Measurements from ENCODE around the gene CRB1. TPM values are rescaled to one million over a fixed set of nuclear protein-coding genes. Genes with fewer than 3 reads are reported as not detected.

CRB1 gene
- total RNA-seq, 1 donor from 2014 or later: 0.05 TPM

GRCh38 chr1:197277166-197277565 lies 9.1 kb downstream of the CRB1 start:
- Histone ChIP-seq H3K4me3 (no peak overlapping the region), H3K27ac (replicated peaks) (no peak overlapping the region), H3K36me3 (no peaks in the 10 kb centered on the region), H3K4me1 (no peaks in the 10 kb centered on the region), H3K27me3 (ENCODE audit: low read depth) (no peaks in the 10 kb centered on the region), H3K9me3 (replicated peaks) (no peaks in the 10 kb centered on the region)
- TF ChIP-seq, protein P1, sequence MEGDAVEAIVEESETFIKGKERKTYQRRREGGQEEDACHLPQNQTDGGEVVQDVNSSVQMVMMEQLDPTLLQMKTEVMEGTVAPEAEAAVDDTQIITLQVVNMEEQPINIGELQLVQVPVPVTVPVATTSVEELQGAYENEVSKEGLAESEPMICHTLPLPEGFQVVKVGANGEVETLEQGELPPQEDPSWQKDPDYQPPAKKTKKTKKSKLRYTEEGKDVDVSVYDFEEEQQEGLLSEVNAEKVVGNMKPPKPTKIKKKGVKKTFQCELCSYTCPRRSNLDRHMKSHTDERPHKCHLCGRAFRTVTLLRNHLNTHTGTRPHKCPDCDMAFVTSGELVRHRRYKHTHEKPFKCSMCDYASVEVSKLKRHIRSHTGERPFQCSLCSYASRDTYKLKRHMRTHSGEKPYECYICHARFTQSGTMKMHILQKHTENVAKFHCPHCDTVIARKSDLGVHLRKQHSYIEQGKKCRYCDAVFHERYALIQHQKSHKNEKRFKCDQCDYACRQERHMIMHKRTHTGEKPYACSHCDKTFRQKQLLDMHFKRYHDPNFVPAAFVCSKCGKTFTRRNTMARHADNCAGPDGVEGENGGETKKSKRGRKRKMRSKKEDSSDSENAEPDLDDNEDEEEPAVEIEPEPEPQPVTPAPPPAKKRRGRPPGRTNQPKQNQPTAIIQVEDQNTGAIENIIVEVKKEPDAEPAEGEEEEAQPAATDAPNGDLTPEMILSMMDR (IDR thresholded peaks at IDR 0.05; ENCODE audit: borderline replicate concordance): no peak
- DNase-seq: no peak
- intact Hi-C loops (cut with micrococcal nuclease): no loop called here

- H3K27me3 ChIP-seq (ENCODE audit: low read depth): no peaks in the 10 kb centered on the region
- no peak overlapping the region for H3K27ac ChIP-seq (replicated peaks)
- no peak overlapping the region for H3K4me3 ChIP-seq
- H3K4me1 ChIP-seq: no peaks in the 10 kb centered on the region
- TF ChIP-seq, protein P1 (IDR thresholded peaks at IDR 0.05; ENCODE audit: borderline replicate concordance): no peak
- no peak for DNase-seq
- H3K36me3 ChIP-seq: no peaks in the 10 kb centered on the region
- no peaks in the 10 kb centered on the region for H3K9me3 ChIP-seq (replicated peaks)
- intact Hi-C loops (cut with micrococcal nuclease): no loop called here
Observed at GRCh38 chr1:197284325-197284724, 16.3 kb downstream of the CRB1 start.

- H3K4me1 ChIP-seq: no peaks in the 10 kb centered on the region
- no peak for DNase-seq
- H3K4me3 ChIP-seq: no peak overlapping the region
- intact Hi-C loops (cut with micrococcal nuclease): no loop called here
- H3K27me3 ChIP-seq (ENCODE audit: low read depth): no peaks in the 10 kb centered on the region
- no peaks in the 10 kb centered on the region for H3K9me3 ChIP-seq (replicated peaks)
- no peaks in the 10 kb centered on the region for H3K36me3 ChIP-seq
- TF ChIP-seq, protein P1 (IDR thresholded peaks at IDR 0.05; ENCODE audit: borderline replicate concordance): no peak
- H3K27ac ChIP-seq (replicated peaks): no peak overlapping the region
Observed at GRCh38 chr1:197284966-197285365, 16.9 kb downstream of the CRB1 start.

GRCh38 chr1:197285526-197286205 lies 17.6 kb downstream of the CRB1 start:
- H3K27me3 ChIP-seq (ENCODE audit: low read depth): no peaks in the 10 kb centered on the region
- intact Hi-C loops (cut with micrococcal nuclease): no loop called here
- no peak overlapping the region for H3K27ac ChIP-seq (replicated peaks)
- DNase-seq: no peak
- H3K4me3 ChIP-seq: no peak overlapping the region
- H3K9me3 ChIP-seq (replicated peaks): no peaks in the 10 kb centered on the region
- TF ChIP-seq, protein P1 (IDR thresholded peaks at IDR 0.05; ENCODE audit: borderline replicate concordance): no peak
- H3K36me3 ChIP-seq: no peaks in the 10 kb centered on the region
- H3K4me1 ChIP-seq: no peaks in the 10 kb centered on the region

- H3K9me3 ChIP-seq (replicated peaks): no peaks in the 10 kb centered on the region
- DNase-seq: no peak
- TF ChIP-seq, protein P1 (IDR thresholded peaks at IDR 0.05; ENCODE audit: borderline replicate concordance): no peak
- no peaks in the 10 kb centered on the region for H3K4me1 ChIP-seq
- intact Hi-C loops (cut with micrococcal nuclease): no loop called here
- no peak overlapping the region for H3K4me3 ChIP-seq
- no peaks in the 10 kb centered on the region for H3K36me3 ChIP-seq
- no peaks in the 10 kb centered on the region for H3K27me3 ChIP-seq (ENCODE audit: low read depth)
- H3K27ac ChIP-seq (replicated peaks): no peak overlapping the region
Observed at GRCh38 chr1:197286634-197287033, 18.6 kb downstream of the CRB1 start.

Measured in left ventricle myocardium inferior (tissue), 1 donor.